Endothelial cell of umbilical vein (primary cell): ENCODE results near the gene SELENOO. TPM values are rescaled to one million over a fixed set of nuclear protein-coding genes. Genes with fewer than 3 reads are reported as not detected.

Source experiments
- BruUV-seq: library from RNA; stranded (reverse); fragments of 400-500 nt; replicated peaks from 2 replicates; lab custom pipeline; 2021; lab: Mats Ljungman, UMichigan
- CTCF ChIA-PET: fragments of 300-600, 350-600 bp; sonication (Branson Sonifier 250); formaldehyde crosslinking; loops from one replicate; lab custom pipeline; 2021; ENCODE audit warnings: antibody characterized with exemption, inconsistent platforms; lab: Charles Lee
- POLR2A ChIA-PET: fragments of 300-600, 350-600 bp; sonication (Branson Sonifier 250); formaldehyde crosslinking; loops from one replicate; lab custom pipeline; 2021; ENCODE audit warnings: antibody characterized with exemption, inconsistent platforms; lab: Charles Lee
- DNase-seq: peaks from one replicate; pipeline ENCODE4 v3.0.0-alpha.2; 2011; ENCODE audit warnings: low read depth, low spot score
- FAIRE-seq: peaks from 2 replicates; lab custom pipeline; 2011; peaks lifted over from hg19 to GRCh38; lab: Jason Lieb, UNC
- H2AFZ ChIP-seq: 2 replicates; pipeline ENCODE4 v1.6.0; 2012; ENCODE audit warnings: low read depth, low read length, control low read depth, inconsistent platforms
- H3K27ac ChIP-seq: 2 replicates; pipeline ENCODE4 v1.5.1; 2011; ENCODE audit warnings: low read depth, mild to moderate bottlenecking, control low read depth, low read length, moderate library complexity; ENCODE audit not compliant: insufficient read depth
- H3K27me3 ChIP-seq, 2 experiments: 2 replicates each; pipeline versions ENCODE4 v1.6.0 to v1.6.1; 2011; ENCODE audit warnings: low read length in 2 of 2, mixed read lengths in 1 of 2; ENCODE audit not compliant: control insufficient read depth in 2 of 2, insufficient read depth in 2 of 2
- H3K36me3 ChIP-seq, 2 experiments: 2 replicates in 1 of 2; 3 replicates in 1 of 2; pipeline ENCODE4 v1.5.1; 2011; ENCODE audit warnings: low read length in 2 of 2, mild to moderate bottlenecking in 1 of 2, moderate library complexity in 1 of 2; ENCODE audit not compliant: control insufficient read depth in 2 of 2, insufficient read depth in 2 of 2; ENCODE audit errors: extremely low read depth in 1 of 2
- H3K4me1 ChIP-seq: 3 replicates; pipeline ENCODE4 v1.5.1; 2011; ENCODE audit warnings: mild to moderate bottlenecking, low read length; ENCODE audit not compliant: control insufficient read depth, insufficient read depth; ENCODE audit errors: extremely low read depth
- H3K4me2 ChIP-seq: 2 replicates; pipeline ENCODE4 v1.6.1; 2011; ENCODE audit warnings: low read length, control low read depth, mixed read lengths; ENCODE audit not compliant: insufficient read depth
- H3K4me3 ChIP-seq, 3 experiments: fragments of 200-600 bp in 1 of 3; sonication (generic), shearing (Covaris generic) in 1 of 3; replicated peaks in 1 of 3; 2 replicates each; pipeline ENCODE4 v1.5.1; 2011 to 2016; ENCODE audit warnings: control low read depth in 3 of 3, low read length in 3 of 3, mild to moderate bottlenecking in 2 of 3, inconsistent platforms in 1 of 3, low read depth in 1 of 3, moderate library complexity in 1 of 3; ENCODE audit not compliant: insufficient read depth in 1 of 3
- H3K79me2 ChIP-seq: 2 replicates; pipeline ENCODE4 v1.6.0; 2012; ENCODE audit warnings: low read length, inconsistent platforms; ENCODE audit not compliant: control insufficient read depth, insufficient read depth
- H3K9ac ChIP-seq: replicated peaks from 2 replicates; pipeline ENCODE3; 2011; ENCODE audit warnings: low read length, control low read depth; ENCODE audit not compliant: insufficient read depth; ENCODE audit errors: extremely low read depth
- H3K9me1 ChIP-seq: replicated peaks from 3 replicates; pipeline ENCODE4 v1.6.0; 2011; ENCODE audit warnings: mild to moderate bottlenecking, low read length; ENCODE audit not compliant: control insufficient read depth, insufficient read depth; ENCODE audit errors: extremely low read depth
- H3K9me3 ChIP-seq: replicated peaks from 2 replicates; pipeline ENCODE4 v1.5.1; 2012; ENCODE audit warnings: low read length, inconsistent platforms; ENCODE audit not compliant: control insufficient read depth, insufficient read depth
- H4K20me1 ChIP-seq: replicated peaks from 2 replicates; pipeline ENCODE3; 2011; ENCODE audit warnings: mild to moderate bottlenecking, low read length; ENCODE audit not compliant: control insufficient read depth, insufficient read depth; ENCODE audit errors: extremely low read depth
- EZH2 ChIP-seq: IDR thresholded peaks from 2 replicates; pipeline ENCODE4 v1.6.1; 2012; ENCODE audit warnings: borderline replicate concordance, low read depth, mild to moderate bottlenecking, moderate library complexity, low read length, inconsistent platforms; ENCODE audit not compliant: severe bottlenecking
- FOS ChIP-seq: IDR thresholded peaks from 2 replicates; pipeline ENCODE4 v1.6.1; 2011; ENCODE audit warnings: mild to moderate bottlenecking, low read length, moderate library complexity, borderline replicate concordance; ENCODE audit not compliant: insufficient read depth
- GATA2 ChIP-seq: IDR thresholded peaks from 2 replicates; pipeline ENCODE4 v1.7.0; 2011; ENCODE audit warnings: low read depth, mild to moderate bottlenecking, moderate library complexity, mixed read lengths, low read length; ENCODE audit not compliant: insufficient read length, insufficient read depth
- JUN ChIP-seq: IDR thresholded peaks from 2 replicates; pipeline ENCODE4 v1.6.1; 2011; ENCODE audit warnings: borderline replicate concordance, low read depth; ENCODE audit not compliant: insufficient read length, insufficient read depth
- MYC ChIP-seq: IDR thresholded peaks from one replicate; pipeline ENCODE4 v1.6.1; 2011; ENCODE audit warnings: mild to moderate bottlenecking, low read depth, low read length
- POLR2A ChIP-seq: IDR thresholded peaks from 2 replicates; pipeline ENCODE4 v1.6.1; 2012; ENCODE audit warnings: low read depth, mild to moderate bottlenecking, control low read depth, low read length
- POLR2AphosphoS5 ChIP-seq: IDR thresholded peaks from 2 replicates; pipeline ENCODE4 v1.6.1; 2012; ENCODE audit warnings: low read depth, mild to moderate bottlenecking, control low read depth, low read length, moderate library complexity; ENCODE audit not compliant: insufficient read depth
- dilution Hi-C: fragments of 300-500 bp; cut with MboI; formaldehyde crosslinking; loops from one replicate; pipeline ENCODE4 v1.15.0; 2019; ENCODE audit warnings: low sequenced_read_pairs; ENCODE audit not compliant: extremely low pct_ligation_motif_present
- intact Hi-C: fragments of 100-400 bp; cut with micrococcal nuclease; formaldehyde crosslinking; loops from one replicate; pipeline ENCODE4 v1.10.0; 2022
- polyA plus RNA-seq, 4 experiments: library from polyadenylated mRNA; depleted of rRNA in 3 of 4; stranded (reverse) in 3 of 4; unstranded in 1 of 4; fragments of >200 nt; gene quantifications; 2 replicates each; pipeline versions ENCODE4 v1.2.1 to v1.2.3, GENCODE V29; 2011 to 2012; ENCODE audit warnings: missing spikeins in 1 of 4
- total RNA-seq: library from RNA; stranded (reverse); gene quantifications from 2 replicates; pipeline ENCODE4 v1.2.3, GENCODE V29; 2021
- TF ChIP-seq, protein P1 (sequence below), 2 donors: IDR thresholded peaks; 1 replicate in 1 of 2; 2 replicates in 1 of 2; pipeline ENCODE4 v1.5.1; 2011; ENCODE audit warnings: low read length in 2 of 2, mild to moderate bottlenecking in 2 of 2, moderate library complexity in 2 of 2, control low read depth in 1 of 2, inconsistent platforms in 1 of 2, low read depth in 1 of 2; ENCODE audit not compliant: insufficient read depth in 1 of 2; ENCODE audit errors: extremely low read depth in 1 of 2
- TF ChIP-seq, protein P2 (sequence below): IDR thresholded peaks from 2 replicates; pipeline ENCODE4 v1.6.1; 2011; ENCODE audit not compliant: insufficient read depth, insufficient read length

The SELENOO gene
- total and polyA plus RNA-seq, 2 donors (not counting 3 experiments of a cell fraction or from before 2014, with no cell fraction given), result 24.1 to 37.5 TPM

DNA sequence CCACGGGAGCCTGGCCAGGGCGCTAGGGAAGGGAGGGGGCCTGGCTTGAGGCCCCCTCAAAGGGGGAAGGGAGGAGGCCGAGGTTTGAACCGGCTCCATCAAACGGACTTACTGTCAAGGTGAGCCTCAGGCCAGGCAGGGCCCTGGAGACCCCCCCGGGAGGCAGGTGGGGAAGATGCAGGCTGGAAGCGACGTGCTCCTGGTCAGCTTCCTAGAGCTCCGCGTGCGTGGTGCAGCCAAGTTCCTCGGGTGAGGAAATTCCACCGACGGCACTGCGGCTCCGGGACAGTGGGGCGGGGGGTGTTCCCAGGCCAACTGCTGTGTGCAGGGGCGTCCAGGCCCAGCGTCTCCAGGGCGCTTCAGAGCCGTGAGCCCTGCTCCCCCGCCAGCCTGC lies 22.3 kb upstream of the SELENOO start:
- BruUV-seq, result no TSS peak
- no peak overlapping the region for H3K4me2 ChIP-seq
- H3K27ac ChIP-seq, result no peak overlapping the region
- H4K20me1 ChIP-seq, result no peaks in the 10 kb centered on the region
- no peaks in the 10 kb centered on the region for H3K9me1 ChIP-seq
- H3K4me3 ChIP-seq, result no peak overlapping the region
- ChIA-PET POLR2A (no interaction called here), CTCF (no interaction called here)
- FAIRE-seq (no peak), DNase-seq (no peak)
- H3K27me3 ChIP-seq, result no peaks in the 10 kb centered on the region
- H2AFZ ChIP-seq, result no peak overlapping the region
- no peak overlapping the region for H3K9ac ChIP-seq
- H3K9me3 ChIP-seq, result no peaks in the 10 kb centered on the region
- dilution Hi-C loops (no loop called here), intact Hi-C loops (no loop called here)
- H3K4me1 ChIP-seq, result no peaks in the 10 kb centered on the region
- no peaks in the 10 kb centered on the region for H3K36me3 ChIP-seq
- H3K79me2 ChIP-seq, result no peaks in the 10 kb centered on the region
- TF ChIP-seq JUN (no peak), EZH2 (no peak), POLR2A (no peak), GATA2 (no peak), MYC (no peak), FOS (no peak), POLR2AphosphoS5 (no peak)
- TF ChIP-seq, protein P1, sequence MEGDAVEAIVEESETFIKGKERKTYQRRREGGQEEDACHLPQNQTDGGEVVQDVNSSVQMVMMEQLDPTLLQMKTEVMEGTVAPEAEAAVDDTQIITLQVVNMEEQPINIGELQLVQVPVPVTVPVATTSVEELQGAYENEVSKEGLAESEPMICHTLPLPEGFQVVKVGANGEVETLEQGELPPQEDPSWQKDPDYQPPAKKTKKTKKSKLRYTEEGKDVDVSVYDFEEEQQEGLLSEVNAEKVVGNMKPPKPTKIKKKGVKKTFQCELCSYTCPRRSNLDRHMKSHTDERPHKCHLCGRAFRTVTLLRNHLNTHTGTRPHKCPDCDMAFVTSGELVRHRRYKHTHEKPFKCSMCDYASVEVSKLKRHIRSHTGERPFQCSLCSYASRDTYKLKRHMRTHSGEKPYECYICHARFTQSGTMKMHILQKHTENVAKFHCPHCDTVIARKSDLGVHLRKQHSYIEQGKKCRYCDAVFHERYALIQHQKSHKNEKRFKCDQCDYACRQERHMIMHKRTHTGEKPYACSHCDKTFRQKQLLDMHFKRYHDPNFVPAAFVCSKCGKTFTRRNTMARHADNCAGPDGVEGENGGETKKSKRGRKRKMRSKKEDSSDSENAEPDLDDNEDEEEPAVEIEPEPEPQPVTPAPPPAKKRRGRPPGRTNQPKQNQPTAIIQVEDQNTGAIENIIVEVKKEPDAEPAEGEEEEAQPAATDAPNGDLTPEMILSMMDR (IDR thresholded peaks at IDR 0.05; ENCODE audit: extremely low read depth in 1 of 2, insufficient read depth in 1 of 2, low read depth in 1 of 2, low read length in 2 of 2), result no peak
- TF ChIP-seq, protein P2, sequence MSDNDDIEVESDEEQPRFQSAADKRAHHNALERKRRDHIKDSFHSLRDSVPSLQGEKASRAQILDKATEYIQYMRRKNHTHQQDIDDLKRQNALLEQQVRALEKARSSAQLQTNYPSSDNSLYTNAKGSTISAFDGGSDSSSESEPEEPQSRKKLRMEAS, result no peak
